Fibroblast of lung (primary cell): ENCODE measurements around the gene GPR42. TPM values are rescaled to one million over a fixed set of nuclear protein-coding genes. Genes with fewer than 3 reads are reported as not detected.

Experiments used
- DNase-seq, 2 donors: peaks; one replicate each; pipeline versions ENCODE4 v3.0.0 to v3.0.0-alpha.2; 2010; ENCODE audit warnings: low read depth in 2 of 2
- H2AFZ ChIP-seq: 2 replicates; pipeline ENCODE4 v1.5.1; 2012; ENCODE audit warnings: low read length, control low read depth, inconsistent platforms
- H3K27ac ChIP-seq: 2 replicates; pipeline ENCODE4 v1.5.1; 2011; ENCODE audit warnings: low read length, control low read depth; ENCODE audit not compliant: insufficient read depth
- H3K27me3 ChIP-seq: 2 replicates; pipeline ENCODE4 v1.5.1; 2011; ENCODE audit warnings: mild to moderate bottlenecking, low read length; ENCODE audit not compliant: control insufficient read depth, insufficient read depth
- H3K36me3 ChIP-seq: 2 replicates; pipeline ENCODE4 v1.5.1; 2011; ENCODE audit warnings: low read length; ENCODE audit not compliant: control insufficient read depth, insufficient read depth
- H3K4me1 ChIP-seq: 2 replicates; pipeline ENCODE4 v1.5.1; 2011; ENCODE audit warnings: low read length; ENCODE audit not compliant: control insufficient read depth, insufficient read depth; ENCODE audit errors: extremely low read depth
- H3K4me2 ChIP-seq: 2 replicates; pipeline ENCODE4 v1.5.1; 2011; ENCODE audit warnings: low read length, control low read depth; ENCODE audit not compliant: insufficient read depth; ENCODE audit errors: extremely low read depth
- H3K4me3 ChIP-seq, 4 experiments: fragments of 200-600 bp in 1 of 4; sonication (generic) in 1 of 4; replicated peaks in 1 of 4; 2 replicates each; pipeline ENCODE4 v1.5.1; 2011 to 2016; ENCODE audit warnings: low read length in 4 of 4, low read depth in 3 of 4, mild to moderate bottlenecking in 3 of 4, control low read depth in 2 of 4, inconsistent platforms in 1 of 4, mixed read lengths in 1 of 4; ENCODE audit not compliant: insufficient read depth in 1 of 4; ENCODE audit errors: control extremely low read depth in 1 of 4
- H3K79me2 ChIP-seq: 2 replicates; pipeline ENCODE4 v1.5.1; 2012; ENCODE audit warnings: mild to moderate bottlenecking, low read length, inconsistent platforms; ENCODE audit not compliant: control insufficient read depth, insufficient read depth
- H3K9ac ChIP-seq: 2 replicates; pipeline ENCODE4 v1.5.1; 2011; ENCODE audit warnings: mild to moderate bottlenecking, low read length, control low read depth; ENCODE audit not compliant: insufficient read depth
- H3K9me3 ChIP-seq: 2 replicates; pipeline ENCODE4 v1.5.1; 2012; ENCODE audit warnings: low read depth, low read length; ENCODE audit not compliant: control insufficient read depth, insufficient read depth
- H4K20me1 ChIP-seq: 2 replicates; pipeline ENCODE4 v1.5.1; 2011; ENCODE audit warnings: low read length; ENCODE audit not compliant: control insufficient read depth, insufficient read depth; ENCODE audit errors: extremely low read depth
- CTCF ChIP-seq, 2 donors: IDR thresholded peaks in 1 of 2; conservative IDR thresholded peaks in 1 of 2; 1 replicate in 1 of 2; 2 replicates in 1 of 2; pipeline ENCODE4 v1.5.1; 2011 to 2012; ENCODE audit warnings: low read length in 2 of 2, control low read depth in 1 of 2, inconsistent platforms in 1 of 2, low read depth in 1 of 2, mild to moderate bottlenecking in 1 of 2
- EZH2 ChIP-seq: IDR thresholded peaks from 2 replicates; pipeline ENCODE4 v1.5.1; 2012; ENCODE audit warnings: low read length, control low read depth, mild to moderate bottlenecking; ENCODE audit errors: missing control alignments
- polyA plus RNA-seq, 2 donors: library from polyadenylated mRNA; depleted of rRNA in 1 of 2; stranded (reverse) in 1 of 2; unstranded in 1 of 2; fragments of >200 nt; gene quantifications; 2 replicates each; pipeline ENCODE4 v1.2.1, GENCODE V29; 2011 to 2012; ENCODE audit warnings: missing spikeins in 1 of 2
- total RNA-seq: library from RNA; depleted of rRNA; stranded (reverse); fragments of >200 nt; gene quantifications from 2 replicates; pipeline ENCODE4 v1.2.1, GENCODE V29; 2014

The GPR42 gene
- total and polyA plus RNA-seq, 2 donors (not counting 1 experiment from before 2014, with no cell fraction given): not detected

- Histone ChIP-seq H3K4me1 (no peaks in the 10 kb centered on the region), H3K4me3 (no peak overlapping the region), H3K36me3 (no peaks in the 10 kb centered on the region), H3K4me2 (no peak overlapping the region), H2AFZ (no peak overlapping the region), H3K79me2 (no peaks in the 10 kb centered on the region), H4K20me1 (no peaks in the 10 kb centered on the region), H3K27ac (no peak overlapping the region), H3K9me3 (no peaks in the 10 kb centered on the region), H3K27me3 (peaks cover 5% of the 10 kb centered on the region), H3K9ac (no peak overlapping the region)
- no peak for DNase-seq
- TF ChIP-seq EZH2 (no peak), CTCF (conservative IDR thresholded peaks at IDR 0.05 in 1 of 2, IDR thresholded peaks at IDR 0.05 in 1 of 2; ENCODE audit: low read depth in 1 of 2, low read length in 2 of 2) (no peak)
Observed at GRCh38 chr19:35416331-35416730, 45.5 kb downstream of the GPR42 start.

- no peaks in the 10 kb centered on the region for H3K9me3 ChIP-seq
- peaks cover 5% of the 10 kb centered on the region for H3K27me3 ChIP-seq
- H3K9ac ChIP-seq: no peak overlapping the region
- DNase-seq: no peak
- H3K4me2 ChIP-seq: no peak overlapping the region
- no peak overlapping the region for H2AFZ ChIP-seq
- TF ChIP-seq EZH2: no peak
- TF ChIP-seq CTCF (conservative IDR thresholded peaks at IDR 0.05 in 1 of 2, IDR thresholded peaks at IDR 0.05 in 1 of 2; ENCODE audit: low read depth in 1 of 2, low read length in 2 of 2): no peak
- no peaks in the 10 kb centered on the region for H3K4me1 ChIP-seq
- no peaks in the 10 kb centered on the region for H3K79me2 ChIP-seq
- H3K4me3 ChIP-seq: no peak overlapping the region
- no peaks in the 10 kb centered on the region for H4K20me1 ChIP-seq
- no peak overlapping the region for H3K27ac ChIP-seq
- H3K36me3 ChIP-seq: no peaks in the 10 kb centered on the region
Observed at GRCh38 chr19:35417278-35417677, 46.4 kb downstream of the GPR42 start.

GRCh38 chr19:35417713-35418534 is 47.1 kb downstream of the GPR42 start:
- no peaks in the 10 kb centered on the region for H4K20me1 ChIP-seq

More at GRCh38 chr19:35417713-35418534, 47.1 kb downstream of the GPR42 start:
- TF ChIP-seq EZH2: no peak
- TF ChIP-seq CTCF (conservative IDR thresholded peaks at IDR 0.05 in 1 of 2, IDR thresholded peaks at IDR 0.05 in 1 of 2; ENCODE audit: low read depth in 1 of 2, low read length in 2 of 2): no peak
- peaks cover 5% of the 10 kb centered on the region for H3K27me3 ChIP-seq
- H3K27ac ChIP-seq: no peak overlapping the region
- H3K4me3 ChIP-seq: no peak overlapping the region
- H3K79me2 ChIP-seq: no peaks in the 10 kb centered on the region
- H3K36me3 ChIP-seq: no peaks in the 10 kb centered on the region
- no peak overlapping the region for H2AFZ ChIP-seq
- no peaks in the 10 kb centered on the region for H3K4me1 ChIP-seq
- H3K9me3 ChIP-seq: no peaks in the 10 kb centered on the region
- H3K4me2 ChIP-seq: no peak overlapping the region
- H3K9ac ChIP-seq: no peak overlapping the region
- DNase-seq: no peak
